Fibroblast of peridontal ligament (primary cell): ENCODE data around the gene APOH.
"Not testable (repeated sequence)": the region's sequence is repeated elsewhere in the genome, so short reads cannot be mapped to it uniquely, and the experiment has no call there.

Experiments used
- DNase-seq: peaks from one replicate; pipeline ENCODE4 v3.0.0-alpha.2; 2010; ENCODE audit errors: extremely low read depth

Gene APOH

DNA sequence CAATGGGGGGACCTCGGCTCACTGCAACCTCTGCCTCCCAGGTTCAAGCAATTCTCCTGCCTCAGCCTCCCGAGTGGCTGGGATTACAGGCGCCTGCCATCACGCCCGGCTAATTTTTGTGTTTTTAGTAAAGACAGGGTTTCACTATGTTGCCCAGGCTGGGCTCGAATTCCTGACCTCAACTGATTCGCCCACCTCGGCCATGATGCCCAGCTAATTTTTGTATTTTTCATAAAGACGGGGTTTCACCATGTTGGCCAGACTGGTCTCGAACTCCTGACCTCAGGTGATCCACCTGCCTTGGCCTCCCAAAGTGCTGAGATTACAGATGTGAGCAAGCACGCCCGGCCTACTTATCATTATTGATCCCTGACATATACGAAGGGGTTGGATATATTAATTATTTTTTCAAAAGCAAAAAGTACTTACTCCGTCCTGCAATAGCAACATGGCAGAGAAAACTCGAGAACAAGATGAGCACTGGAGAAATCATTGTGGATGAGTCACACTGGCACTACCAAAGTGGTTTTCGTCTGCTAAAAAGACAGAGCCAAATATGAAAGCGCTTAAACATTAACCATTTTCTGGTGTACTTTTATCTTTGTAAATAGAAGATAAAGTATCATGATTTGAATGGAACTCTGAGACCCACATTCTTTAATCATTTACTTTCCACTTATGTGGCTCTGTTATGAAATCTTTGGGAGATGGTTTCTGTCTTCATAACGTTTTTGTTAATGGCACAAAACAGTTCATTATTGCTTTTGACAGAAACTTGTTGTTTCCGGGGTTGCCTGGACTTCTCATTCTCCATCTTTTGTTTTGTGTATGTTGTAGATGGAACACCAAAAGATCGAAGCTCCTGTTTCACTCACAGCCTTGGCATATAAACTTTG is at the start of gene APOH:
APOH (minus strand) TSS at position 529 of the 896 bp plus-strand sequence; CDS start at position 493, 36 bp downstream.
- DNase-seq = peak; percentile 8

DNA sequence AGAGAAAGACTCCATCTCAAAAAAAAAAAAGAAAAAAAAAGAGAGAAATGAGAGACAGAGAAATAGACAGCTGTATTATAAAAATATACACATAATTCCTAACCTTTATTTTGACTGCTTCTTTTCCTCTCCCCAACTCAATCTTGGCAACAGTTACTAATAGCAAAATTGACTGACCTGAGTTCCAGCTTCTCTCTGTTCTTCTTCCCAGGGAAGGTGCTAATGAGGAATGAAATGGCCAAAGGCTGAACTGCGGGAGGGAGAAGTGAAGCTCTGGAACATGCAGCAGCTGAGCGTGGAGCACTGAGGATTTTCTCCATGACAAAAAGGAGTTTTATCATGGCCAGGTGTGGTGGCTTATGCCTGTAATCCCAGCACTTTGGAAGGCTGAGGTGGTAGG is 48.0 kb upstream of the APOH start:
- no peak for DNase-seq

- peak; percentile 40 for DNase-seq
Observed at GRCh38 chr17:66276328-66276937, 47.2 kb upstream of the APOH start.

DNA sequence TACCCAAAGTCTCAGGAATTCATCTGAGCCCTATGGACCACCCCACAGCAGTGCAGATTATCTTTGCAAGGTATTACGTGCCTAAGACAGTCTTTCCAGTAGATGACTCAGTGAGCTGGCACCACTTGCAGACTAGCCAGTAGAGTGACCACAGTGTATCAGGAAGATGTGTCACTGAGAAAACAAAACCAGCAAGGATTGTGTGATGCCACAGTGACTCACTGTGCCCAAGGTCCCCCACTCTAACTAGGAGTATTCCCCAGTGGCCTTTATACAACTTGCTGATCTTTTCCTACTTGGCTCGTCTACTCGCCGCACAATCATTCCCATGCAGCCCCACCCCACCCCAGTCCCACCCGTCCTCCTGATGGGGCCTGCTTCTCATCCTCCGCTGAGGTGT is 46.4 kb upstream of the APOH start:
- DNase-seq = peak; percentile 87

DNA sequence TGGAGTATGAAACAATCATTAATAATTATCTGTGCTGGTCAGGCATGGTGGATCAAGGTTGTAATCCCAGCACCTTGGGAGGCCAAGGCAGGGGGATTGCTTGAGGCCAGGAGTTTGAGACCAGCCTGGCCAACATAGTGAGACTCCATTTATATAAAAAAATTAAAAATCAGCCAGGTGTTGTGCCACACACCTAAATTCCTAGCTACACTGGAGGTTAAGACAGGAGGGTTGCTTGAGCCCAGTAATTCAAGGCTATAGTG is 44.3 kb upstream of the APOH start:
- DNase-seq = no peak

- DNase-seq = peak; percentile 74
Observed at GRCh38 chr17:66272811-66273585, 43.8 kb upstream of the APOH start.

GRCh38 chr17:66271512-66271911 is 42.3 kb upstream of the APOH start:
- DNase-seq = no peak

GRCh38 chr17:66270106-66270505 is 40.9 kb upstream of the APOH start:
- no peak for DNase-seq

DNA sequence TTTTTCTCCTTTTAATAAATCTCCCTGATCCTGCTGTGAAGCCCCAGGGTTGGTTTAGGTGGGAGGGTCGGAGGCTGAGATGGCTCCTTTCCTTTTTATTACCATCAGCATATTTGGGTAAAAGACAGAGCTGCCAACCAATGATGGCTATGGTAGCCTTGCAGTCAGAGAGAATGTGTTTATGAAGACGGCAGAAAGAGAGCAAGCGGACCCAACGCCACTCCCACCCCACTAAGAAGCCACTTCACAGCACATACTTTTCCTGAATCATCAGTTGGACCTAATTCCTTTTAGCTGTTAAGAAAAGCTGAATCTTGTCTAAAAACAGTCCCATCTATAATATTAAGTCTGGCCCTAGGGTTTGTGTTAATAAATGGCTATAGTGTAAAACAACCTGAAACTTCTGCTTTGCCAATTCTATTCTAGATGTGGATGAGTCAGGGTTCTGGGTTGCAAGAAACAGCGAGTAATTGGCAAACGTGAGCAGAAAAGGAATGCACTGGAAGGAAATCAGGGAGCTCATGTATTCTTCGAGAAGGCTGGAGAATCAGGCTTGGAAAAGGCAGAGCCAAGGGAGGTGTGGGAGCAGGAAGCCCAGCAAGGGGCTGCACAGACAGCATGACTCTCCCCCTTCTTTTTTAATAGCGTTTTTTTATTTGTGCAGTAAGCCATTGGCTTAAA is 39.2 kb upstream of the APOH start:
- DNase-seq = peak; percentile 89

DNA sequence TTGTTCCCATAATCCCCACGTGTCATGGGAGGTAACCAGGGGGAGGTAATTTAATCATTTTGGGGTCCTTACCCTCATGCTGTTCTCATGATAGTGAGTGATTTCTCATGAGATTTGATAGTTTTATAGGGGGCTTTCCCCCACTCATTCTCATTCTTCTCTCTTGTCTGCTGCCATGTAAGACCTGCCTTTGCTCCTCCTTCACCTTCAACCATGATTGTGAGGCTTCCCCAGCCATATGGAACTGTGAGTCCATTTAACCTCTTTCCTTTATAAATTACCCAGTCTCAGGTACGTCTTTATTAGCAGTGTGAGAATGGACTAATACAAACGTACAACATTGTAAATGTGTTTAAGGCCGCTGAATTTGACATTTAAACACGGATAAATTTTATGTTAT is 35.5 kb upstream of the APOH start:
- DNase-seq = no peak

- DNase-seq = no peak
Observed at GRCh38 chr17:66262767-66263166, 33.6 kb upstream of the APOH start.

GRCh38 chr17:66260688-66261087 is 31.5 kb upstream of the APOH start:
- DNase-seq = no peak

DNA sequence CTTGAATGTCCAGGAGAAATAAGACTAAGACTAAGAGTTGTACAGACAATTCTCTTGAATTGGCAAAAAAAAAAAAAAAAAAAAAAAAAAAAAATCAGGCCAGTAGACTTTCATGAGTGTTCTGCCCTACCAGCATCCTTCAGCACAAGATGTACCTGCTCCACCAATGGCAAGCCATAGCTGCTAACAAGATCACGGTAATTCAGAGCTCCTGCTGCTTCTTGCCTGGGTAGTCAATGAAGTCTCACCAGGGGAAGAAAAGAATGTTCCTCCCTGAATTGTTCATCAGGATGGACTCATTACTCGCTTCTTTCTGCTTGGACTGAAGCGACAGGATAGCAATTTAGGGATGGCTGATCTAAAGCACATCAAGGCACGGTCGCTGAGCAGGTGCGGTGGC is 31.1 kb upstream of the APOH start:
- DNase-seq = no peak

GRCh38 chr17:66255527-66255971 is 26.3 kb upstream of the APOH start:
- DNase-seq = no peak

DNA sequence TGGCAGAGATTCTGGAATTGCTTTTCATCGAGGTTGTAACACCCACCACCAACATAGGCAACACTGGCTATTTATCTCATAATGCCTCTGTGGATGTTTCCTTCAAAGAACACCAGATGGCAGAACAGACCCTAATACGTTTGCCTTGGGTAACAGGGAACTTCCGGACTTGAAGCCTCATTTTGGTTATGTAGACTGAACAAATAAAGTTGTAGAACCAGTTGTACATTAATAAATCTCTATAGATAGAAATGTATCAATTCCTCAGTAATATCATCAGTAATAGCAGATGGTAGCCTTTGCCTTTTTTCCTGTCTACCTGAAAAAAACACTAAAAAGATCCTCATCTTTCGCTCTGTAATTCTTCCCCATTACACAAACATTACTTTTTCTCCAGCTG is 25.9 kb upstream of the APOH start:
- DNase-seq = peak; percentile 91

GRCh38 chr17:66253458-66253857 is 24.2 kb upstream of the APOH start:
- DNase-seq = not testable (repeated sequence)

DNA sequence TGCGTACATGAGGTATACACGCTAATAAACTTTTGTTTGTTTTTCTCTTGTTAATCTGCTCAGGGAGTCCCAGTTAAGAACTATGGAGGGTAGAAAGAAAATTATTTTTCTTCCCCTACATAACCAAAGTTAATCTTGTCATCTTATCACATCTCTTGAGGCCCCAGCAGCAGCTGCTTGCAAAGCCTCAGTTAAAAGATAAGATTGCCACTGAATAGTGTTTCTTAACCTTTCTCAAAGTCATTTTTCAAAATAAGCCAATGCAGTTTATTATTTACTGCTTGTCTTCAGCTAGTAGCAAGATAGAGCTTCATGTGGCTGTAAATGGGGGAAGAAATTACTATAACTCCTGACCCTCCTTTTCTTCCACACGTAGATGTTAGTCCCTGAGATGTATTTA is 21.5 kb upstream of the APOH start:
- no peak for DNase-seq

DNA sequence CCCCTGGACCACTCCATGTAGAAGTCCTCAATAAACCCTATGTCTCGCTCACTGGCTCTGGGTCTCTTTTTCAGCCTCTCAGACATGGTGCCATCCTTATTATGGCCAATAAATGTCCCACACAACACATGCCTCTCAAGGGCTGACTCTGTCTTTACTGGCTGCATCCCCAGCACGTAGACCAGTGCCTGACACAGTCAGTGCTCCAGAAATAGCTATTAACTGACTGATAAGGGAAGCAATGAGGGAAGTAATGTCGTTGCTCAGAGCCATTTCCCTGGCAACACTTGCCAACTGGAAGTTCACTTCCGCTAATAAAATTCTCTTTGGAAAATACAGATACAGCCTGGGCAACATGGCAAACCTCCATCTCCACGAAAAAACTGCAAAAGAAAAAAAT is 19.1 kb upstream of the APOH start:
- DNase-seq = no peak

- DNase-seq = no peak
Observed at GRCh38 chr17:66241839-66242238, 12.6 kb upstream of the APOH start.

DNA sequence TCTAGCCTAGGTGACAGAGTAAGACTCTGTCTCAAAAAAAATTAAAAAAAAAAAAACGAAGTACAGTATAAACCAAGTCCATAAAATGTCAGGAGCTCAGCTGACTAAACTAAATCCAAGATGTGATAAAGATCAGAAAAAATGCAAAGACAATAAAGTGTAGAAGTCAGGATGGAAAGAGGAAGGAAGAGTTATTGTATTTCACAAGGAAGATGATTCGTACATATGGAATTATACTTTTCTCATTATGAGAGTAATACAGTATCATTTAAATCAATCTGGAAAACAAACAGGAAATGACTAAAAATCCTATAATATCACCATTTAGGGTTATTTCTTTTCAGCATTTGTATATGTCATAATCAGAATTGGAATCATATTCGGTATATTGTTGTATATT is 11.4 kb upstream of the APOH start:
- peak; percentile 19 for DNase-seq

DNA sequence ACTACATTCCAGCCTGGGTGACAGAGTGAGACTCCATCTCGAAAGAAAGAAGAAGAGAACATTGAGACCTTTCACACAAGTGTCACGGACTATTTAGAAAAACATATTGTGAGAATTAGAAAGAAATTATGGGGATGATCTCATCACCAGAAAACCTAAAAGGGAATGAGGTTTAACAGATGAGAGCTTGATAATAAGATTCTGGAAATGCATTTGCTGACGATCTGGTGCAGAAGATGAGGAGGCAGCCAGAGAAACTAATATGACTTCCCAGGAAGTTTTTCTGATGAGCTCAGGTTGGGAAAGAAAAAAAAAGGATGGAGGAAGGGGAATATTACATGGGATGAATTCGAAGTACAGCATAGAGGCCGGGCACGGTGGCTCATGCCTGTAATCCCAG is 10.8 kb upstream of the APOH start:
- no peak for DNase-seq

DNA sequence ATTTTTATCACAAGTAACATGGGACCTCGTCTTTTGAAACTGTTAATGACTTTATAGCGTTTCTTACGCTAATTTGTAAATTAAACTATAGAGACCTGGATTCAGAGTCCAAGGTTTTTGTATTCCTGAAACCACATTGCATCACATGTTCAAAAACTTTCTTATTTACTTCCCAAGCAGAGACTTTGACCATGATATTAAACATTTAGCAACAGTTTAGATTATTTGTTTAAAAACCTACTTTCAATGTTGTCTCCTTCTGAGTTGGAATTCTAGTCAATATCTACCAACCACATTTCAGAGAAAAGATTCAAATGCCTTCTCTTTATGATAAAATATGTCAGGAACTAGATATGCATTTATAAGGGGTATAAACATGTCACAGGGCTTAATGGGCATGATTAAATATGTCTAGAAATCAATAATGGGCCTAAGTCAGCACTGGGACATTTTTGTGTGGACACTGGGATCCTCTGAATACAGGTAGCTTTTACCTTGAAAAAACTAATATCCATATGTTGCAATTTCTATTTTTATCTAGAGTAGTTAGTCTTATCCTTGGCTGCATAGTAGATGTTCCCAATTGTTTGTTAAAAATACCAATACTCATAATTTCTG is 6.3 kb upstream of the APOH start:
- DNase-seq = no peak
